Measurements from ENCODE around the gene IFT57. TPM values are rescaled to one million over a fixed set of nuclear protein-coding genes. Genes with fewer than 3 reads are reported as not detected.

IFT57 gene
- total RNA-seq, 1 donor from 2014 or later, result 31.4 TPM

DNA sequence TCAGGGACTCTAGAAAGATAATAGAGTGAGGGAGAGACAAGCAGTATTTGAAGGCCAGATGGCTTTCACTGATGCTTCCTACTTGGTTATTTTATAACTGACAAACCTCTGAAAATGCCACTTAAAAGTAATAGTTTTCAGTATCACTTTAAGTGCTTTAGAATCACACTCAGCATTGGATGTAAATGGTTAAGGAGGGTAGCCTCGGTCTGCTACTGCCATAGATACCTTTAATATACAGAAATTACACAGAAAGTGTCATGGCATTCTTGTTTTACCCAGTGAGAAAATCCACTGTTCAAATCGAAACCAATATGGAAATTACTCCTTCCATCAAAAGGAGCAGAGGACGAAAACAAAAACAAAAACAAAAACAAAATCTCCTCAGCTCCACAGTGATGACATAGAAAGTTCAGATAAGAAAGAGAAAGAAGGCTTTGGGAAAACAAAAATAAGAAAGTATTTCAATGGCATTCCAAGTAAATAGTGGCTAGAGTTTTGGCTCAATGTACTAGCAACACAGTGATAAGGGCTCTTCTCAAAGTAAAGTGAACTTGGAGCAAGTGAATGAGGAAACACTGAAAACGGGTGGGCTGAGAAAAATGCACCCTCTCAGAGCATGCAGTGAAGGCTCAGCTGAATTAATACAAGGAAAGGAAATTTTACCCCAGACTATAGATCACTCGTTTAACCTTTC is 88.2 kb downstream of the IFT57 start:
- Mint-ChIP-seq H3K36me3 (ENCODE audit: low read depth, unreplicated experiment) (no peaks in the 10 kb centered on the region), H3K27me3 (ENCODE audit: unreplicated experiment) (no peaks in the 10 kb centered on the region), H3K4me1 (ENCODE audit: unreplicated experiment) (peaks cover 18% of the 10 kb centered on the region), H3K4me3 (ENCODE audit: unreplicated experiment) (no peak overlapping the region), H3K27ac (ENCODE audit: unreplicated experiment) (no peak overlapping the region), H3K9me3 (ENCODE audit: unreplicated experiment) (no peaks in the 10 kb centered on the region)
- TF ChIP-seq, protein P1, sequence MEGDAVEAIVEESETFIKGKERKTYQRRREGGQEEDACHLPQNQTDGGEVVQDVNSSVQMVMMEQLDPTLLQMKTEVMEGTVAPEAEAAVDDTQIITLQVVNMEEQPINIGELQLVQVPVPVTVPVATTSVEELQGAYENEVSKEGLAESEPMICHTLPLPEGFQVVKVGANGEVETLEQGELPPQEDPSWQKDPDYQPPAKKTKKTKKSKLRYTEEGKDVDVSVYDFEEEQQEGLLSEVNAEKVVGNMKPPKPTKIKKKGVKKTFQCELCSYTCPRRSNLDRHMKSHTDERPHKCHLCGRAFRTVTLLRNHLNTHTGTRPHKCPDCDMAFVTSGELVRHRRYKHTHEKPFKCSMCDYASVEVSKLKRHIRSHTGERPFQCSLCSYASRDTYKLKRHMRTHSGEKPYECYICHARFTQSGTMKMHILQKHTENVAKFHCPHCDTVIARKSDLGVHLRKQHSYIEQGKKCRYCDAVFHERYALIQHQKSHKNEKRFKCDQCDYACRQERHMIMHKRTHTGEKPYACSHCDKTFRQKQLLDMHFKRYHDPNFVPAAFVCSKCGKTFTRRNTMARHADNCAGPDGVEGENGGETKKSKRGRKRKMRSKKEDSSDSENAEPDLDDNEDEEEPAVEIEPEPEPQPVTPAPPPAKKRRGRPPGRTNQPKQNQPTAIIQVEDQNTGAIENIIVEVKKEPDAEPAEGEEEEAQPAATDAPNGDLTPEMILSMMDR (IDR thresholded peaks at IDR 0.05; ENCODE audit: unreplicated experiment), result no peak
- DNase-seq (ENCODE audit: low spot score), result no peak

DNA sequence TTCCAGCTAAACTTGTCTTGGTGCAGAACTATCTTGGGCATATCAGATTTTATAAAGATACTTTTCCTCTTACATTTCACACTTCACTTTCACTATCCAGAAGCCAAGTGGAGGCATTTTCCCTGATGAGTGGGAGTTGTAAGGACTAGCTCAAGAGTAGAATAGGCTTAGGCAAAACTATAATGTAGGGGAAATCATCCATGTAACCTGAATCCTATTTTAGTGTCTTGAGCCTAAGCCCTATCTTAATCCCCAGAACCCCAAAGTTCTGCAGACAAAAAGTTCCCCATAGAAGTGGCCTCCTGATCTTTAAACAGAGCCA is 89.2 kb downstream of the IFT57 start:
- DNase-seq (ENCODE audit: low spot score), result no peak
- Mint-ChIP-seq H3K4me1 (ENCODE audit: unreplicated experiment) (peaks cover 27% of the 10 kb centered on the region), H3K27ac (ENCODE audit: unreplicated experiment) (no peak overlapping the region), H3K4me3 (ENCODE audit: unreplicated experiment) (no peak overlapping the region), H3K27me3 (ENCODE audit: unreplicated experiment) (no peaks in the 10 kb centered on the region), H3K36me3 (ENCODE audit: low read depth, unreplicated experiment) (no peaks in the 10 kb centered on the region), H3K9me3 (ENCODE audit: unreplicated experiment) (no peaks in the 10 kb centered on the region)
- TF ChIP-seq, protein P1 (IDR thresholded peaks at IDR 0.05; ENCODE audit: unreplicated experiment), result no peak

DNA sequence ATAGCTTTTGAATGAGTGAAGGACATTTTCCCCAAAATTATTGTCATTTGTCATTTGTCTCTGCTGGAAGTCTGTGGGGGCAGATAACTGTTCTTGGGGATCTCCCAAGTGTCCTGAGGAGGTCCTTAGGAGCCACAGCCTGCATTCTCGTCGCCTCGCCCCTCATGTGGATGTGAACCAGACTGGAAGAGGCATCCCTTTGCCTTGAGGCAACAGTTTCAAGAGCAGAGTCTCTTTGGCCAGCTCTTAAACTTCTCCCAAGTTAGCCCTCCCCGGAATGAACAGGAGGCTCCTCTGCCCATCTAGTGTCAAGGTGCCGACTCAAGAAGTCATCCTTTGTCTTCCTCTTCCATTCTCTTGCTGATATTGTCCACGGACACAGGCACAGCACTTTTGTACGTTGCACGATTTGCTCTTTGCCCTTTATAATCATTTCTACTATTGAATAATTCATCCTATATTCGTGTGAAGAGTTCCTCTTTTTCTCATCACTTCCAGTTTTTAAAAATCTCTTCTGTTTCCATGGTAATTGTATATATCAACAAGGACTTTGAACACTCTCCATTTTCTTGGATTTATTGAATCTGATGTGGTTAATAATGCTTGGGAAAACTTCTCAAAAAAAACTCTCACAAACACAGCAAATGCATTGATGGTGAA is 90.6 kb downstream of the IFT57 start:
- Mint-ChIP-seq H3K4me3 (ENCODE audit: unreplicated experiment) (no peak overlapping the region), H3K4me1 (ENCODE audit: unreplicated experiment) (peaks cover 34% of the 10 kb centered on the region), H3K27ac (ENCODE audit: unreplicated experiment) (no peak overlapping the region), H3K36me3 (ENCODE audit: low read depth, unreplicated experiment) (no peaks in the 10 kb centered on the region), H3K9me3 (ENCODE audit: unreplicated experiment) (no peaks in the 10 kb centered on the region), H3K27me3 (ENCODE audit: unreplicated experiment) (no peaks in the 10 kb centered on the region)
- DNase-seq (ENCODE audit: low spot score), result no peak
- TF ChIP-seq, protein P1 (IDR thresholded peaks at IDR 0.05; ENCODE audit: unreplicated experiment), result no peak

DNA sequence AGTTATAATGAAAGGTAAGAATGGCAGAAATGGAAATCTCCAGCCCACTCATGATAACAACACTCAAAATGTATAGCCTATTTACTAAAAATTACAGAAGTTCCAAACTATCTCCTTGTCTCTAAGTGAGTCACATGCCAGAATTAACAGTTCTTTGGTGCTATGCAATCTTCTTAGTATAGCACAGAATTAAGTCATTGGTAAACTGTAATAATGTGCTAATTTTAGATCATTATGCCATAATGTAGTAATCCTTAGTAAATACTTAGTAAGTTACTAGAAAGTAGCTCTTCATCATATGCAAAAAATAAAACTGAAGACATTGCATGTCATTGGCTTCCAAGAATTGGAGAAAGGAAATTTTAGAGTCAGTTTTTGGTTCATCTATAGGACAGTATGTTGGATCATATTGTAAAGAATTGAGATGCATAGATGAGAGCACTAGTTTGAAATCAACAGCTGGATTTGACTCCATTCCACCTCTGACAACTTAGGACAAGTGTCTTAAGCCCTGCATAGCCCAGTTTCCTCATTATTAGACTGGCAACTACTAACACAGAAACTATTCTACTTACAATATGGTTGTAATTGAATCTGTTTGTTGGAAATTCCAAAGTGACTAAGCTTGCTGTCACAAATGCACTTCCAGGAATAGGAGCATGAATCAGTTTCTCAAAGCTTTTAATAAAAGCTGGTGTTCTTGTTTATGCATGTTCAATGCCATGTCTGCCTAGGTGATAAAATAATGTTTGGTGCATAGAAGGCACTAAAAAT is 91.3 kb downstream of the IFT57 start:
- DNase-seq (ENCODE audit: low spot score), result no peak
- no peak overlapping the region for H3K27ac Mint-ChIP-seq (ENCODE audit: unreplicated experiment)
- H3K36me3 Mint-ChIP-seq (ENCODE audit: low read depth, unreplicated experiment), result no peaks in the 10 kb centered on the region
- TF ChIP-seq, protein P1 (IDR thresholded peaks at IDR 0.05; ENCODE audit: unreplicated experiment), result no peak
- peaks cover 2% of the 10 kb centered on the region for H3K27me3 Mint-ChIP-seq (ENCODE audit: unreplicated experiment)
- no peak overlapping the region for H3K4me3 Mint-ChIP-seq (ENCODE audit: unreplicated experiment)
- H3K4me1 Mint-ChIP-seq (ENCODE audit: unreplicated experiment), result peaks cover 40% of the 10 kb centered on the region
- no peaks in the 10 kb centered on the region for H3K9me3 Mint-ChIP-seq (ENCODE audit: unreplicated experiment)

DNA sequence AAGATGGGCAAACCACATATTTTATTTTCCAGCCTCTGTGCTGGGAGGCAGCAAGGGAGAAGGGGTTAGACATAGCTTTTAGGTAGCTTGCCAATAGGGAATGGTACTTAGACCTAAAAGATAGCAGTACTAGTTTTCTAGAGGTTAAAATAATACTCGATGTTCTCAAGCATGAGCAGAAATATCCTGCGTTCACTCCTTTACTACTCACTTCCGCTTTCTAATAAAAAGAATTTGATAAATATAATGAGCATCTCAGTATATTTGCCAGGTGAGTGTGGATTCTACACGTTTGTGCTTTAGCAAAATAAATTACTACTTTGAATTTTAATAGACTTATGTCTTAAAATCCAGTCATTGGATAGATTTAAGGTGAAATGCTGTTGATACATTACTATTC is 92.0 kb downstream of the IFT57 start:
- TF ChIP-seq, protein P1 (IDR thresholded peaks at IDR 0.05; ENCODE audit: unreplicated experiment), result no peak
- Mint-ChIP-seq H3K4me3 (ENCODE audit: unreplicated experiment) (no peak overlapping the region), H3K27me3 (ENCODE audit: unreplicated experiment) (peaks cover 3% of the 10 kb centered on the region), H3K9me3 (ENCODE audit: unreplicated experiment) (no peaks in the 10 kb centered on the region), H3K27ac (ENCODE audit: unreplicated experiment) (no peak overlapping the region), H3K36me3 (ENCODE audit: low read depth, unreplicated experiment) (no peaks in the 10 kb centered on the region), H3K4me1 (ENCODE audit: unreplicated experiment) (peaks cover 47% of the 10 kb centered on the region)
- no peak for DNase-seq (ENCODE audit: low spot score)

All from endothelial cell (in vitro differentiated cells).